DND-41 (cell line): Measurements from ENCODE around the gene ESF1.

ENCODE experiments used
- ATAC-seq: fragments of 200-7000 bp; cut with Tn5 transposase; 3 replicates; pipeline ENCODE4 v1.9.1; 2021; ENCODE audit warnings: low read depth; ENCODE audit not compliant: insufficient read depth
- DNase-seq: peaks from one replicate; pipeline ENCODE4 v3.0.0-alpha.2; 2020
- H2AFZ ChIP-seq: 2 replicates; pipeline ENCODE4 v1.6.0; 2012; ENCODE audit warnings: low read depth, low read length
- H3K27ac ChIP-seq: 2 replicates; pipeline ENCODE4 v1.5.1; 2012; ENCODE audit warnings: low read length, inconsistent platforms
- H3K27me3 ChIP-seq: fragments of 200-600 bp; sonication (generic); 2 replicates; pipeline ENCODE4 v1.6.0; 2012; ENCODE audit warnings: low read length, mild to moderate bottlenecking, inconsistent platforms; ENCODE audit not compliant: insufficient read depth, poor library complexity
- H3K36me3 ChIP-seq: 2 replicates; pipeline ENCODE4 v1.5.1; 2012; ENCODE audit warnings: low read length, inconsistent platforms; ENCODE audit not compliant: insufficient read depth
- H3K4me1 ChIP-seq: 2 replicates; pipeline ENCODE4 v1.5.1; 2012; ENCODE audit warnings: mild to moderate bottlenecking, low read length; ENCODE audit not compliant: insufficient read depth
- H3K4me2 ChIP-seq: 2 replicates; pipeline ENCODE4 v1.6.0; 2012; ENCODE audit warnings: mild to moderate bottlenecking, moderate library complexity, low read length, inconsistent platforms; ENCODE audit not compliant: insufficient read depth
- H3K4me3 ChIP-seq, 2 experiments: fragments of 200-600 bp in 1 of 2; shearing (Covaris generic) in 1 of 2; 2 replicates each; pipeline ENCODE4 v1.5.1; 2012 to 2016; ENCODE audit warnings: inconsistent platforms in 2 of 2, low read length in 2 of 2, mild to moderate bottlenecking in 2 of 2, low read depth in 1 of 2, moderate library complexity in 1 of 2
- H3K79me2 ChIP-seq: 2 replicates; pipeline ENCODE4 v1.6.0; 2012; ENCODE audit warnings: low read length, inconsistent platforms; ENCODE audit not compliant: insufficient read depth
- H3K9ac ChIP-seq: 2 replicates; pipeline ENCODE4 v1.6.0; 2012; ENCODE audit warnings: low read depth, mild to moderate bottlenecking, inconsistent platforms, low read length, moderate library complexity
- H3K9me3 ChIP-seq: 2 replicates; pipeline ENCODE4 v1.5.1; 2012; ENCODE audit warnings: low read length, moderate library complexity, mild to moderate bottlenecking, inconsistent platforms; ENCODE audit not compliant: insufficient read depth, severe bottlenecking
- H4K20me1 ChIP-seq: 2 replicates; pipeline ENCODE4 v1.6.0; 2012; ENCODE audit warnings: low read length; ENCODE audit not compliant: insufficient read depth
- CTCF ChIP-seq: IDR thresholded peaks from 2 replicates; pipeline ENCODE4 v1.5.1; 2012; ENCODE audit warnings: borderline replicate concordance, low read length, moderate library complexity, mild to moderate bottlenecking; ENCODE audit not compliant: poor library complexity, severe bottlenecking; ENCODE audit errors: extremely low read depth
- EZH2 ChIP-seq: IDR thresholded peaks from 3 replicates; pipeline ENCODE4 v1.6.1; 2012; ENCODE audit warnings: borderline replicate concordance, low read depth, mild to moderate bottlenecking, moderate library complexity, low read length, inconsistent platforms; ENCODE audit not compliant: severe bottlenecking

ESF1 gene

GRCh38 chr20:13687815-13688214 lies 96.9 kb downstream of the ESF1 start:
- ATAC-seq = no peak
- Histone ChIP-seq H3K36me3 (no peaks in the 10 kb centered on the region), H3K9me3 (peaks cover 2% of the 10 kb centered on the region), H4K20me1 (no peaks in the 10 kb centered on the region), H3K79me2 (peaks cover 18% of the 10 kb centered on the region), H3K27ac (peak overlapping the region; percentile 92), H3K4me3 (no peak overlapping the region), H3K4me1 (peaks cover 100% of the 10 kb centered on the region), H3K9ac (peak overlapping the region; percentile 25; the same call in 1 of the 2 replicates), H2AFZ (peak overlapping the region; percentile 7; the same call in 1 of the 2 replicates), H3K27me3 (no peaks in the 10 kb centered on the region), H3K4me2 (no peak overlapping the region)
- DNase-seq = no peak
- no peak for TF ChIP-seq EZH2
- no peak for TF ChIP-seq CTCF

- TF ChIP-seq EZH2 (no peak), CTCF (no peak)
- no peak overlapping the region; the same call in 1 of the 2 replicates for H2AFZ ChIP-seq
- ATAC-seq = no peak
These were observed 99.1 kb downstream of the ESF1 start for GRCh38 chr20:13685623-13686022.

GRCh38 chr20:13684566-13685222 lies 100.0 kb downstream of the ESF1 start:
- peak; percentile 82 for ATAC-seq

More at GRCh38 chr20:13685623-13686022, 99.1 kb downstream of the ESF1 start:
- Histone ChIP-seq H3K4me3 (peak overlapping the region in 1 of 2 experiments; percentile 10; a peak in 1 of 4 replicates), H3K9ac (peak overlapping the region; percentile 52), H3K79me2 (peaks cover 23% of the 10 kb centered on the region), H3K4me2 (peak overlapping the region; percentile 51), H3K27ac (peak overlapping the region; percentile 92), H3K9me3 (peaks cover 2% of the 10 kb centered on the region), H3K36me3 (no peaks in the 10 kb centered on the region), H3K27me3 (no peaks in the 10 kb centered on the region), H4K20me1 (no peaks in the 10 kb centered on the region), H3K4me1 (peaks cover 98% of the 10 kb centered on the region)
- DNase-seq = no peak

More at GRCh38 chr20:13684566-13685222, 100.0 kb downstream of the ESF1 start:
- H3K27ac ChIP-seq = peak overlapping the region; percentile 92
- H3K9ac ChIP-seq = peak overlapping the region; percentile 52
- H4K20me1 ChIP-seq = no peaks in the 10 kb centered on the region
- H3K79me2 ChIP-seq = peaks cover 27% of the 10 kb centered on the region
- no peaks in the 10 kb centered on the region for H3K36me3 ChIP-seq
- no peak for TF ChIP-seq CTCF
- TF ChIP-seq EZH2 = no peak
- H2AFZ ChIP-seq = no peak overlapping the region
- peak; percentile 98 for DNase-seq
- no peaks in the 10 kb centered on the region for H3K9me3 ChIP-seq
- H3K4me2 ChIP-seq = peak overlapping the region; percentile 57
- peak overlapping the region in 1 of 2 experiments; percentile 30; a peak in 1 of 4 replicates for H3K4me3 ChIP-seq
- H3K27me3 ChIP-seq = no peaks in the 10 kb centered on the region
- H3K4me1 ChIP-seq = peaks cover 96% of the 10 kb centered on the region
